H1 (cell line): Measurements from ENCODE around the gene TMEM130. TPM values are rescaled to one million over a fixed set of nuclear protein-coding genes. Genes with fewer than 3 reads are reported as not detected.

Experiments used
- CTCF ChIA-PET: fragments of 300-600 bp; sonication (Branson Sonifier 250); formaldehyde crosslinking; loops from one replicate; lab custom pipeline; 2021; ENCODE audit not compliant: partially characterized antibody; lab: Charles Lee
- POLR2A ChIA-PET: fragments of 300-600 bp; sonication (Branson Sonifier 250); formaldehyde crosslinking; loops from one replicate; lab custom pipeline; 2021; ENCODE audit warnings: inconsistent platforms; ENCODE audit not compliant: partially characterized antibody; lab: Charles Lee
- DNase-seq, 2 experiments: peaks; one replicate each; pipeline versions ENCODE4 v3.0.0 to v3.0.0-alpha.2; 2010 to 2022; ENCODE audit warnings: low spot score in 2 of 2, low read depth in 1 of 2, mixed read lengths in 1 of 2
- FAIRE-seq: peaks from 2 replicates; lab custom pipeline; 2011; peaks lifted over from hg19 to GRCh38; lab: Jason Lieb, UNC
- H2AFZ ChIP-seq: 2 replicates; pipeline ENCODE4 v1.8.1; 2012; ENCODE audit warnings: low read length, inconsistent platforms
- H2AK5ac ChIP-seq: 2 replicates; pipeline ENCODE4 v1.6.1; 2013; ENCODE audit warnings: low read depth, low read length
- H2BK120ac ChIP-seq: replicated peaks from 2 replicates; pipeline ENCODE3; 2013; ENCODE audit warnings: low read depth, low read length, inconsistent platforms
- H2BK12ac ChIP-seq: 2 replicates; pipeline ENCODE4 v1.6.1; 2013; ENCODE audit warnings: low read depth, low read length
- H2BK15ac ChIP-seq: 2 replicates; pipeline ENCODE4 v1.6.1; 2013; ENCODE audit warnings: low read length
- H2BK20ac ChIP-seq: 2 replicates; pipeline ENCODE4 v1.6.1; 2013; ENCODE audit warnings: low read length
- H2BK5ac ChIP-seq: 2 replicates; pipeline ENCODE4 v1.6.1; 2013; ENCODE audit warnings: low read depth, low read length
- H3K14ac ChIP-seq: 2 replicates; pipeline ENCODE4 v1.6.1; 2013; ENCODE audit warnings: inconsistent platforms; ENCODE audit not compliant: insufficient read length
- H3K18ac ChIP-seq: 2 replicates; pipeline ENCODE4 v1.6.1; 2013; ENCODE audit warnings: low read length; ENCODE audit errors: extremely low read depth
- H3K23ac ChIP-seq: 2 replicates; pipeline ENCODE4 v1.6.1; 2013; ENCODE audit warnings: inconsistent platforms; ENCODE audit not compliant: insufficient read length
- H3K23me2 ChIP-seq: 2 replicates; pipeline ENCODE4 v1.6.1; 2013; ENCODE audit warnings: low read depth, low read length
- H3K27ac ChIP-seq: 2 replicates; pipeline ENCODE4 v1.6.1; 2011; ENCODE audit warnings: low read depth, low read length, inconsistent platforms
- H3K27me3 ChIP-seq, 4 experiments: replicated peaks in 1 of 4; 1 replicate in 1 of 4; 2 replicates in 3 of 4; pipeline versions ENCODE4 v1.6.1 to v1.8.1; 2011 to 2013; ENCODE audit warnings: low read length in 3 of 4, mild to moderate bottlenecking in 3 of 4, inconsistent platforms in 2 of 4, mixed read lengths in 2 of 4, moderate library complexity in 1 of 4; ENCODE audit not compliant: control insufficient read depth in 3 of 4, insufficient read depth in 3 of 4; ENCODE audit errors: extremely low read depth in 1 of 4
- H3K36me3 ChIP-seq, 4 experiments: 2 replicates each; pipeline versions ENCODE4 v1.6.1 to v1.8.1; 2011 to 2013; ENCODE audit warnings: mild to moderate bottlenecking in 4 of 4, low read length in 3 of 4, moderate library complexity in 2 of 4, control low read depth in 1 of 4, inconsistent platforms in 1 of 4; ENCODE audit not compliant: insufficient read depth in 4 of 4, control insufficient read depth in 2 of 4
- H3K4ac ChIP-seq: replicated peaks from 2 replicates; pipeline ENCODE3; 2013; ENCODE audit warnings: low read length, low read depth, mixed read lengths, inconsistent platforms; ENCODE audit not compliant: insufficient read length
- H3K4me1 ChIP-seq, 4 experiments: replicated peaks in 1 of 4; 1 replicate in 1 of 4; 2 replicates in 3 of 4; pipeline versions ENCODE4 v1.6.1 to v1.8.1; 2011 to 2013; ENCODE audit warnings: low read length in 3 of 4, inconsistent platforms in 2 of 4, mixed read lengths in 1 of 4; ENCODE audit not compliant: insufficient read depth in 4 of 4, control insufficient read depth in 3 of 4
- H3K4me2 ChIP-seq, 2 experiments: 2 replicates each; pipeline versions ENCODE4 v1.6.1 to v1.8.1; 2011 to 2013; ENCODE audit warnings: low read depth in 2 of 2, low read length in 2 of 2, control low read depth in 1 of 2, inconsistent platforms in 1 of 2, mild to moderate bottlenecking in 1 of 2; ENCODE audit not compliant: insufficient read depth in 1 of 2
- H3K4me3 ChIP-seq, 4 experiments: fragments of 200-600, 300-600 bp in 1 of 4; sonication (generic), shearing (Covaris generic), sonication (Bioruptor Twin) in 1 of 4; 2 replicates each; pipeline versions ENCODE4 v1.5.1 to v1.8.1; 2011 to 2016; ENCODE audit warnings: low read length in 4 of 4, low read depth in 3 of 4, control low read depth in 2 of 4, inconsistent platforms in 2 of 4, mild to moderate bottlenecking in 2 of 4, mixed read lengths in 1 of 4, moderate library complexity in 1 of 4; ENCODE audit not compliant: insufficient read depth in 2 of 4; ENCODE audit errors: extremely low read depth in 1 of 4
- H3K56ac ChIP-seq: replicated peaks from 2 replicates; pipeline ENCODE3; 2013; ENCODE audit warnings: low read depth, mild to moderate bottlenecking, mixed read lengths, low read length, inconsistent platforms; ENCODE audit not compliant: insufficient read length
- H3K79me1 ChIP-seq: 2 replicates; pipeline ENCODE4 v1.6.1; 2013; ENCODE audit warnings: low read depth, low read length, control low read depth
- H3K79me2 ChIP-seq, 2 experiments: 2 replicates each; pipeline versions ENCODE4 v1.6.1 to v1.8.1; 2012 to 2013; ENCODE audit warnings: low read length in 2 of 2, mild to moderate bottlenecking in 2 of 2, inconsistent platforms in 1 of 2; ENCODE audit not compliant: insufficient read depth in 2 of 2, control insufficient read depth in 1 of 2
- H3K9ac ChIP-seq, 4 experiments: replicated peaks in 1 of 4; 1 replicate in 1 of 4; 2 replicates in 3 of 4; pipeline versions ENCODE4 v1.6.1 to v1.8.1; 2011 to 2013; ENCODE audit warnings: low read depth in 3 of 4, low read length in 3 of 4, control low read depth in 2 of 4, mild to moderate bottlenecking in 2 of 4, moderate library complexity in 2 of 4, inconsistent platforms in 1 of 4; ENCODE audit errors: extremely low read depth in 1 of 4
- H3K9me3 ChIP-seq, 2 experiments: 2 replicates each; pipeline versions ENCODE4 v1.6.1 to v1.8.1; 2012 to 2013; ENCODE audit warnings: mild to moderate bottlenecking in 2 of 2, moderate library complexity in 2 of 2, control low read depth in 1 of 2, inconsistent platforms in 1 of 2, low read depth in 1 of 2, low read length in 1 of 2, mixed read lengths in 1 of 2; ENCODE audit not compliant: insufficient read depth in 2 of 2
- H4K20me1 ChIP-seq, 2 experiments: replicated peaks in 1 of 2; 2 replicates each; pipeline versions ENCODE3 to v1.8.1; 2011 to 2013; ENCODE audit warnings: inconsistent platforms in 2 of 2, low read length in 2 of 2, mild to moderate bottlenecking in 1 of 2; ENCODE audit not compliant: insufficient read depth in 2 of 2, control insufficient read depth in 1 of 2
- H4K5ac ChIP-seq: 2 replicates; pipeline ENCODE4 v1.6.1; 2013; ENCODE audit warnings: low read length, low read depth, mixed read lengths, inconsistent platforms; ENCODE audit not compliant: insufficient read length
- H4K8ac ChIP-seq: 2 replicates; pipeline ENCODE4 v1.8.0; 2013; ENCODE audit warnings: mild to moderate bottlenecking, moderate library complexity, low read length, inconsistent platforms; ENCODE audit not compliant: insufficient read depth; ENCODE audit errors: extremely low read depth
- H4K91ac ChIP-seq: replicated peaks from 2 replicates; pipeline ENCODE3; 2013; ENCODE audit warnings: low read length, mixed read lengths, inconsistent platforms; ENCODE audit not compliant: insufficient read length
- CBX8 ChIP-seq: fragments of 300-800, 300-1000 bp; sonication (generic); IDR thresholded peaks from 2 replicates; pipeline ENCODE4 v1.7.1; 2016; ENCODE audit warnings: low read depth, low read length, borderline replicate concordance
- NRF1 ChIP-seq: IDR thresholded peaks from 2 replicates; pipeline ENCODE4 v1.6.1; 2011; ENCODE audit warnings: mild to moderate bottlenecking, low read depth, low read length, improper control_type of control experiment
- SIN3A ChIP-seq, 2 experiments: IDR thresholded peaks in 1 of 2; conservative IDR thresholded peaks in 1 of 2; 2 replicates each; pipeline ENCODE4 v1.6.1; 2011 to 2012; ENCODE audit warnings: low read length in 2 of 2, improper control_type of control experiment in 1 of 2, low read depth in 1 of 2, mild to moderate bottlenecking in 1 of 2
- SP2 ChIP-seq: IDR thresholded peaks from 2 replicates; pipeline ENCODE4 v1.6.1; 2012; ENCODE audit warnings: mild to moderate bottlenecking, low read length, inconsistent platforms
- SUZ12 ChIP-seq: fragments of 200-600 bp; sonication (generic); IDR thresholded peaks from 2 replicates; pipeline ENCODE4 v1.6.1; 2012; ENCODE audit warnings: mild to moderate bottlenecking, inconsistent platforms, low read length, moderate library complexity, mixed read lengths
- TCF12 ChIP-seq: IDR thresholded peaks from 2 replicates; pipeline ENCODE4 v1.6.1; 2011; ENCODE audit warnings: low read depth, mild to moderate bottlenecking, low read length
- WGBS, 2 experiments: shearing (Covaris generic) in 1 of 2; methylation state at CpG; one replicate each; pipeline versions ENCODE4 v1.1.6 to v1.1.7; 2013 to 2015; ENCODE audit warnings: low lambda C conversion rate in 2 of 2, mixed read lengths in 2 of 2, inconsistent platforms in 1 of 2, low coverage in 1 of 2, missing lambda C conversion rate in 1 of 2; ENCODE audit not compliant: insufficient replicate concordance in 2 of 2, insufficient coverage in 1 of 2, insufficient read length in 1 of 2; ENCODE audit errors: extremely low coverage in 1 of 2, missing lambda C conversion rate in 1 of 2; 5-methylcytosine and 5-hydroxymethylcytosine counted together
- polyA plus RNA-seq, 7 experiments: library from polyadenylated mRNA; depleted of rRNA in 3 of 7; stranded (reverse) in 5 of 7; unstranded in 2 of 7; fragments of >200 nt in 5 of 7; fragments of 200-250 nt in 2 of 7; gene quantifications; 1 replicate in 5 of 7; 2 replicates in 1 of 7; 4 replicates in 1 of 7; pipeline versions ENCODE4 v1.2.1 to v1.2.3, GENCODE V29; 2011 to 2013; ENCODE audit warnings: missing spikeins in 2 of 7, mixed read lengths in 2 of 7
- total RNA-seq: library from RNA; stranded (reverse); fragmentation: NEBNext Ultra II Directional; extraction: Animal tissue kit (Norgen Biotek cat#: 25700); gene quantifications from 2 replicates; pipeline ENCODE4 v1.2.1, GENCODE V29; 2021
- TF ChIP-seq, protein P1 (sequence below): IDR thresholded peaks from 2 replicates; pipeline ENCODE4 v1.6.1; 2012; ENCODE audit warnings: low read length, inconsistent platforms

Gene TMEM130
- total and polyA plus RNA-seq, 2 of the 8 experiments (the other 6 are each of a cell fraction or from before 2014, with no cell fraction given): 2.9 to 6.6 TPM

DNA sequence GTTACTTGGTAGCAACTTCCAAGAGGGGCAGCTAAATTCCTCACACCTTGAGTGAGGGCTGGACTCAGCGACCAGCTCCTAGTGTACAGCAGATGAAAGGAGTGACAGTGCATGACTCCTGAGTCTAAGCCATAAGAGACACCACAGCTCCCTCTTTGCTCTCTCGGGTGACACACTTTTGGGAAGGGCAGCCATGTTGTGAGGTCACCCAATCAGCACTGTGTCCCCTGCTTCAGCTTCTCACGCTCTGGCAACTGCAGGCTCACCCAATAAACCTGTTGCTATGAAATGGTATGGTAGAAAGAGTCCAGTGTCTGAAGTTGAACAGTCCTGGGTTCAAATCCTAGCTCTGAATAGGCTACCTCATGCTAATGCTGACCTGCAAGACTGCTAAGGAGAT, 20.9 kb downstream of the TMEM130 start:
- Histone ChIP-seq H2AK5ac (no peak overlapping the region), H2BK5ac (no peak overlapping the region), H4K8ac (no peak overlapping the region), H2BK20ac (no peak overlapping the region), H3K9me3 (peaks cover 22 to 27% of the 10 kb centered on the region in 2 experiments), H3K4me1 (peaks cover 0 to 4% (median 3%) of the 10 kb centered on the region in 4 experiments; a peak in 4 of 7 replicates), H4K20me1 (no peaks in the 10 kb centered on the region), H3K18ac (no peak overlapping the region), H4K5ac (no peak overlapping the region), H4K91ac (no peak overlapping the region), H3K4ac (no peak overlapping the region), H3K4me3 (no peak overlapping the region), H2BK120ac (no peak overlapping the region), H3K56ac (no peak overlapping the region), H3K36me3 (peaks cover 0 to 4% (median 0%) of the 10 kb centered on the region in 4 experiments; a peak in 1 of 8 replicates), H2AFZ (no peak overlapping the region), H3K4me2 (no peak overlapping the region), H3K27me3 (no peaks in the 10 kb centered on the region; a peak in 1 of 7 replicates), H2BK12ac (no peak overlapping the region), H3K79me2 (no peaks in the 10 kb centered on the region), H3K27ac (no peak overlapping the region), H2BK15ac (no peak overlapping the region), H3K23ac (no peak overlapping the region), H3K79me1 (no peaks in the 10 kb centered on the region), H3K14ac (no peak overlapping the region), H3K23me2 (no peaks in the 10 kb centered on the region), H3K9ac (no peak overlapping the region)
- POLR2A ChIA-PET: no interaction called here
- no peak for FAIRE-seq
- DNase-seq: no peak
- WGBS, 2 experiments: 92% methylated on average over 3 of the region's 3 CpGs; no CpG with 5 or more reads in 1 of the 2 experiments
- TF ChIP-seq SP2 (no peak), NRF1 (no peak), SUZ12 (no peak), SIN3A (conservative IDR thresholded peaks at IDR 0.05 in 1 of 2, IDR thresholded peaks at IDR 0.05 in 1 of 2; ENCODE audit: low read depth in 1 of 2, low read length in 2 of 2) (no peak), CBX8 (no peak), TCF12 (no peak)
- TF ChIP-seq, protein P1, sequence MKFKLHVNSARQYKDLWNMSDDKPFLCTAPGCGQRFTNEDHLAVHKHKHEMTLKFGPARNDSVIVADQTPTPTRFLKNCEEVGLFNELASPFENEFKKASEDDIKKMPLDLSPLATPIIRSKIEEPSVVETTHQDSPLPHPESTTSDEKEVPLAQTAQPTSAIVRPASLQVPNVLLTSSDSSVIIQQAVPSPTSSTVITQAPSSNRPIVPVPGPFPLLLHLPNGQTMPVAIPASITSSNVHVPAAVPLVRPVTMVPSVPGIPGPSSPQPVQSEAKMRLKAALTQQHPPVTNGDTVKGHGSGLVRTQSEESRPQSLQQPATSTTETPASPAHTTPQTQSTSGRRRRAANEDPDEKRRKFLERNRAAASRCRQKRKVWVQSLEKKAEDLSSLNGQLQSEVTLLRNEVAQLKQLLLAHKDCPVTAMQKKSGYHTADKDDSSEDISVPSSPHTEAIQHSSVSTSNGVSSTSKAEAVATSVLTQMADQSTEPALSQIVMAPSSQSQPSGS: no peak
- CTCF ChIA-PET: interaction anchor here (24.2 kb wide), 1 partner anchor 17 kb away, joined by 224 read pairs; no protein-coding TSS in a partner anchor
